ENCODE data around the gene NBAS. TPM values are rescaled to one million over a fixed set of nuclear protein-coding genes. Genes with fewer than 3 reads are reported as not detected.

The NBAS gene
- total RNA-seq, 4 donors from 2014 or later: 22.8 to 32.0 (median 23.7) TPM

DNA sequence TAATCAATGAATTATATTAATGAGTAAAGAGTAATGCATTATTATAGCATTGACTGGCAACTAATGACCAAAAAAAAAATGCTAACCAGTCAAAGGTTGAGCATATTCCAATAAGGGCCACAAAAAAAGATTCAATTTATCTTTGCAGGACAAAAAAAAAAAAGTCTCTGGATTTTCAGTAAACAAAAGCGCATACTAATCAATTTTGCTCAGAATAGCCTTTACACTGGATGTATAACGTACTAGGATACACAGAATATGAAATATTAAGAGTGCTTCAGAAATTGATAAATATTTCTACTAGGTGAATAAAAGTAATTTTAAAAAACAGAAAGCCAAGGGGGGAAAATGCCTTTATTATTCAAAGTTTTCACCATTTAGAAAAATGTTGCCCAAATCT, 74.4 kb downstream of the NBAS start:
- peaks cover 0 to 65% (median 0%) of the 10 kb centered on the region in 3 donors for H3K36me3 ChIP-seq
- H3K4me3 ChIP-seq: no peak overlapping the region
- H3K4me1 ChIP-seq: no peaks in the 10 kb centered on the region
- no peak for DNase-seq
- TF ChIP-seq POLR2A (IDR thresholded peaks at IDR 0.05): no peak
- WGBS, 2 donors: 96 to 98% methylated on average over 2 of the region's 2 CpGs
- H3K27me3 ChIP-seq: no peaks in the 10 kb centered on the region
- intact Hi-C loops (cut with DNase I): no loop called here
- H3K9me3 ChIP-seq: no peaks in the 10 kb centered on the region
- H3K27ac ChIP-seq: no peak overlapping the region

DNA sequence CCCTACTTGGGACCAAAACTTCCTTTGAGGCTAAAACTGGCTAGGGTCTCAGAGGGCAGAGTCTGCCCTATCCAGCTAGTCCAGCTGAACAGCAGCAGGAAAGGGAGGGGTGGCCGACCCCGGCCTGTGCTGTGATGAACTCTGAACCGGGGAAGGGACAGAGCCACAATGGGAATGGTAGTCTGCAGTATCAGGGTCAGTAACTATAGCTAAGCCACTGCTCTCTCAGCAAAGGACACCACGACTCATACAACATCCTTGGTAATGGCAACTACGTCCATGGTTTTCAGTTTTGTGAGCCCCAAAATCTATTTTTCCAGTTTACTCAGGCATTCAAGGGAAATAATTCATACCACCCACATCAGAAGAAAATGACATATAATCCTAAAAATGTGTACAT, 75.2 kb downstream of the NBAS start:
- no peak overlapping the region for H3K27ac ChIP-seq
- H3K9me3 ChIP-seq: no peaks in the 10 kb centered on the region
- no peak overlapping the region for H3K4me3 ChIP-seq
- H3K4me1 ChIP-seq: no peaks in the 10 kb centered on the region
- no peak for DNase-seq
- peaks cover 0 to 69% (median 0%) of the 10 kb centered on the region in 3 donors for H3K36me3 ChIP-seq
- 84 to 93% methylated on average over 5 of the region's 5 CpGs for WGBS, 2 donors
- H3K27me3 ChIP-seq: no peaks in the 10 kb centered on the region
- no peak for TF ChIP-seq POLR2A (IDR thresholded peaks at IDR 0.05)
- TF ChIP-seq, protein P1, sequence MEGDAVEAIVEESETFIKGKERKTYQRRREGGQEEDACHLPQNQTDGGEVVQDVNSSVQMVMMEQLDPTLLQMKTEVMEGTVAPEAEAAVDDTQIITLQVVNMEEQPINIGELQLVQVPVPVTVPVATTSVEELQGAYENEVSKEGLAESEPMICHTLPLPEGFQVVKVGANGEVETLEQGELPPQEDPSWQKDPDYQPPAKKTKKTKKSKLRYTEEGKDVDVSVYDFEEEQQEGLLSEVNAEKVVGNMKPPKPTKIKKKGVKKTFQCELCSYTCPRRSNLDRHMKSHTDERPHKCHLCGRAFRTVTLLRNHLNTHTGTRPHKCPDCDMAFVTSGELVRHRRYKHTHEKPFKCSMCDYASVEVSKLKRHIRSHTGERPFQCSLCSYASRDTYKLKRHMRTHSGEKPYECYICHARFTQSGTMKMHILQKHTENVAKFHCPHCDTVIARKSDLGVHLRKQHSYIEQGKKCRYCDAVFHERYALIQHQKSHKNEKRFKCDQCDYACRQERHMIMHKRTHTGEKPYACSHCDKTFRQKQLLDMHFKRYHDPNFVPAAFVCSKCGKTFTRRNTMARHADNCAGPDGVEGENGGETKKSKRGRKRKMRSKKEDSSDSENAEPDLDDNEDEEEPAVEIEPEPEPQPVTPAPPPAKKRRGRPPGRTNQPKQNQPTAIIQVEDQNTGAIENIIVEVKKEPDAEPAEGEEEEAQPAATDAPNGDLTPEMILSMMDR (IDR thresholded peaks at IDR 0.05): no peak
- intact Hi-C loops (cut with DNase I): no loop called here

DNA sequence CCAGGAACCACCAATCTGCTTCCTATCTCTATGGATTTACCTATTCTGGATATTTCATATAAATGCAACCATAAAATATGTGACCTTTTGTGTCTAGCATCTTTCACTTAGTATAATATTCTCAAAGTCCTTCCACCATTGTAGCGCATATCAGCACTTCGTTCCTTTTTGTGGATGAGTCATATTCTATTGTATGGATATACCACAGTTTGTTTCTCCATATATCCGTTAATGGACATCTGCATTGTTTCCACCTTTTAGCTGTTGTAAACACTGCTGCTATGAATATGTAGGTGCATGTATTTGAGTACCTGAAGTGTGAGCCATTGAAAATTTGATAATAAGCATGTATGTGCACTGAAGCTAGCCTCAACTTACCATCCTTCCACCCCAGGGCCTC, 80.1 kb downstream of the NBAS start:
- Histone ChIP-seq H3K27ac (no peak overlapping the region), H3K4me3 (no peak overlapping the region), H3K27me3 (no peaks in the 10 kb centered on the region), H3K9me3 (no peaks in the 10 kb centered on the region), H3K36me3 (peaks cover 0 to 75% (median 0%) of the 10 kb centered on the region in 3 donors), H3K4me1 (no peaks in the 10 kb centered on the region)
- 96% methylated on average over 3 of the region's 3 CpGs for WGBS, 2 donors
- intact Hi-C loops (cut with DNase I): no loop called here
- no peak for TF ChIP-seq POLR2A (IDR thresholded peaks at IDR 0.05)
- TF ChIP-seq, protein P1 (IDR thresholded peaks at IDR 0.05): no peak
- no peak for DNase-seq

DNA sequence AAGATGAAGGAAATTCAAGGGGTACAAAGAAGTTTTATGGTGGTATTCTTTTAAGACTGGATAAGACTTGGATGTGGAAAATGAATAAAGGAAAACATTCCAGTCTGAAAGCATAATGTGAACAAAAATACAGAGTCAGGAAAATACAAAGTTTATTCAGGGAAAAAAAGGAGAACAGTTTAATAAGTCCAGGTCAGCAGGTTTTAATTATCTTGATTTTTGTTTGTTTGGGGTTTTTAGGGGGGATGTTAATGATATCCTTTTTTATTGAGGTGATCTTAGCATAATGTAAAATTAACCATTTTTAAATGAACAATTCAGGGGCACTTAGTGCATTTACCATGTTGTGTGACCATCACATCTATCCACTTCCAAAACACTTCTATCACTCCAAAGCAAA, 80.6 kb downstream of the NBAS start:
- no peak for DNase-seq
- H3K27ac ChIP-seq: no peak overlapping the region
- no peak for TF ChIP-seq POLR2A (IDR thresholded peaks at IDR 0.05)
- TF ChIP-seq, protein P1 (IDR thresholded peaks at IDR 0.05): no peak
- no peaks in the 10 kb centered on the region for H3K27me3 ChIP-seq
- H3K36me3 ChIP-seq: peaks cover 0 to 75% (median 0%) of the 10 kb centered on the region in 3 donors
- no peaks in the 10 kb centered on the region for H3K4me1 ChIP-seq
- H3K4me3 ChIP-seq: no peak overlapping the region
- intact Hi-C loops (cut with DNase I): no loop called here
- no peaks in the 10 kb centered on the region for H3K9me3 ChIP-seq

DNA sequence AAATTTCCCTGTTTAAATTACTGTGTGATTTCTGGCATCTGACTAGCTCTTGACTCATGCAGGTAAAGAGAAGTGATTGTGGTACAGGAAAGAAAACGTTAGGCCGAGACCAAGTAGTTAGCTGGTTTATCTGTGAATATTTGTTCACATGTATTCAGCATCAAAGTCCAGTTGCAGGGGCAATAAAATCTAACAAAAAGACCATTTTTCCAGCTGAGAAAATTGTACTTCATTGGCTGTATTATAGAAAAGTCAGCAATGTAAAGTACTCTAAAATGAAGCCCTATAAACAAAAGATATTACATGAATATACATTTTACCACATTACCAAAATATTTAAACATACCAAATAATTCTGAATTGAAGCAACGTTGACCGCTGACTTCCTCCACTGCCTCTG, 88.3 kb downstream of the NBAS start:
- 86 to 90% methylated on average over 4 of the region's 4 CpGs for WGBS, 2 donors
- Histone ChIP-seq H3K9me3 (no peaks in the 10 kb centered on the region), H3K27ac (no peak overlapping the region), H3K4me1 (no peaks in the 10 kb centered on the region), H3K4me3 (no peak overlapping the region), H3K27me3 (no peaks in the 10 kb centered on the region), H3K36me3 (peaks cover 10 to 90% (median 13%) of the 10 kb centered on the region in 3 donors)
- intact Hi-C loops (cut with DNase I): no loop called here
- TF ChIP-seq POLR2A (IDR thresholded peaks at IDR 0.05): no peak
- TF ChIP-seq, protein P1 (IDR thresholded peaks at IDR 0.05): no peak
- no peak for DNase-seq

DNA sequence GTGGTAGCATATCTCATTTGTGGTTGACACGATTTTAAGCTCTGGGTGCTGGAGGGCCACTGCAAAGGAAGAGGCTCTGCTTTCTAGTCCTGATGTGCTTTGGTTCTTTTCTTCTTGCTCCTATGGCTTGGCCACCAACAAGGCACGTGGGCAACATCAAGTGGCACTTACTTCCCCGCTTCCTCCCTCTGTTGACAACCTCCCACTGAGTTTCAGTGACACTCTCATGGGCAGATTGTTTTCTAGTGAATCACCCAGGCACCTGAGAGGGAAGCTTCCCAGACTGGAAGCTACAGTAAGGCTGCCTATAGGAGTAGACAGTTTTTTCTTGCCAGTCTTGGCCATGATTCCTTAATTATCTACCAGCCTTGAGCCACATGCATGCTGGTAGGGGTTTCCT, 89.0 kb downstream of the NBAS start:
- no peaks in the 10 kb centered on the region for H3K27me3 ChIP-seq
- DNase-seq: no peak
- H3K36me3 ChIP-seq: peaks cover 10 to 90% (median 13%) of the 10 kb centered on the region in 3 donors
- H3K9me3 ChIP-seq: no peaks in the 10 kb centered on the region
- intact Hi-C loops (cut with DNase I): no loop called here
- TF ChIP-seq, protein P1 (IDR thresholded peaks at IDR 0.05): no peak
- no peak for TF ChIP-seq POLR2A (IDR thresholded peaks at IDR 0.05)
- no peak overlapping the region for H3K27ac ChIP-seq
- WGBS, 2 donors: 91 to 93% methylated on average over 2 of the region's 3 CpGs
- no peak overlapping the region for H3K4me3 ChIP-seq
- no peaks in the 10 kb centered on the region for H3K4me1 ChIP-seq

Data from esophagus squamous epithelium (tissue), 5 donors.